HepG2 (cell line): Measurements from ENCODE around the gene UNG. TPM values are rescaled to one million over a fixed set of nuclear protein-coding genes. Genes with fewer than 3 reads are reported as not detected.

ENCODE experiments used
- ATAC-seq: fragments of 200-7000 bp; cut with Tn5 transposase; 3 replicates; pipeline ENCODE4 v1.9.1; 2020; ENCODE audit warnings: mild to moderate bottlenecking, moderate library complexity
- BruUV-seq: library from RNA; stranded (reverse); fragments of 400-500 nt; replicated peaks from 2 replicates; lab custom pipeline; 2021; lab: Mats Ljungman, UMichigan
- CTCF ChIA-PET: fragments of 300-600 bp; formaldehyde crosslinking; extraction: SDS; loops from one replicate; lab custom pipeline; 2021; ENCODE audit warnings: low total read pairs, inconsistent platforms, low intra/inter-chr PET ratio; lab: Yijun Ruan, JAX
- POLR2A ChIA-PET: fragments of 350-600 bp; sonication (Branson Sonifier 250); formaldehyde crosslinking; loops from one replicate; lab custom pipeline; 2020; ENCODE audit warnings: antibody characterized with exemption, inconsistent platforms; lab: Yijun Ruan, JAX
- DNase-seq: peaks from one replicate; pipeline ENCODE4 v3.0.0-alpha.2; 2015; ENCODE audit warnings: low spot score
- FAIRE-seq: peaks from 3 replicates; lab custom pipeline; 2011; peaks lifted over from hg19 to GRCh38; lab: Jason Lieb, UNC
- H2AFZ ChIP-seq: one replicate; pipeline ENCODE4 v1.6.1; 2011; ENCODE audit warnings: low read length, inconsistent platforms
- H3K27ac ChIP-seq: fragments of 300-600 bp; 3 replicates; pipeline ENCODE4 v1.8.0; 2011; ENCODE audit warnings: mixed run types, mild to moderate bottlenecking, mixed read lengths, low read length, inconsistent platforms; ENCODE audit not compliant: insufficient read depth; ENCODE audit errors: extremely low read length
- H3K27me3 ChIP-seq, 2 experiments: fragments of 200-600 bp in 1 of 2; 2 replicates in 1 of 2; 3 replicates in 1 of 2; pipeline versions ENCODE4 v1.6.0 to v1.8.0; 2011; ENCODE audit warnings: low read length in 2 of 2, mild to moderate bottlenecking in 2 of 2, moderate library complexity in 2 of 2, inconsistent platforms in 1 of 2; ENCODE audit not compliant: insufficient read depth in 2 of 2, control insufficient read depth in 1 of 2
- H3K36me3 ChIP-seq, 2 experiments: fragments of 200-600 bp in 1 of 2; replicated peaks in 1 of 2; 2 replicates in 1 of 2; 3 replicates in 1 of 2; pipeline versions ENCODE4 v1.5.1 to v1.8.0; 2011; ENCODE audit warnings: low read length in 2 of 2, inconsistent platforms in 1 of 2; ENCODE audit not compliant: insufficient read depth in 2 of 2, control insufficient read depth in 1 of 2
- H3K4me1 ChIP-seq: 2 replicates; pipeline ENCODE4 v1.5.1; 2012; ENCODE audit warnings: low read length, inconsistent platforms; ENCODE audit not compliant: insufficient read depth
- H3K4me2 ChIP-seq: 2 replicates; pipeline ENCODE4 v1.6.0; 2011; ENCODE audit warnings: low read depth, low read length, inconsistent platforms
- H3K4me3 ChIP-seq, 3 experiments: fragments of 200-600 bp in 1 of 3; sonication (generic), shearing (Covaris generic) in 1 of 3; replicated peaks in 1 of 3; 2 replicates each; pipeline ENCODE4 v1.5.1; 2011 to 2016; ENCODE audit warnings: low read length in 3 of 3, inconsistent platforms in 2 of 3, low read depth in 2 of 3, mild to moderate bottlenecking in 2 of 3, control low read depth in 1 of 3, mixed read lengths in 1 of 3; ENCODE audit not compliant: insufficient read depth in 1 of 3
- H3K79me2 ChIP-seq: one replicate; pipeline ENCODE4 v1.6.1; 2011; ENCODE audit warnings: low read length, inconsistent platforms; ENCODE audit not compliant: insufficient read depth
- H3K9ac ChIP-seq: 2 replicates; pipeline ENCODE4 v1.6.0; 2011; ENCODE audit warnings: mild to moderate bottlenecking, low read depth, low read length, inconsistent platforms; ENCODE audit not compliant: insufficient read depth
- H3K9me3 ChIP-seq: 2 replicates; pipeline ENCODE4 v1.5.1; 2012; ENCODE audit warnings: mild to moderate bottlenecking, low read length
- H4K20me1 ChIP-seq: 2 replicates; pipeline ENCODE4 v1.6.0; 2011; ENCODE audit warnings: inconsistent platforms, mild to moderate bottlenecking, low read length, moderate library complexity; ENCODE audit not compliant: insufficient read depth
- ARNT2 ChIP-seq: sonication (generic); formaldehyde crosslinking; IDR thresholded peaks from 2 replicates; pipeline ENCODE4 v1.8.0; 2022; ENCODE audit warnings: mild to moderate bottlenecking, low read depth, missing genetic modification reagents, moderate library complexity
- CHD2 ChIP-seq: IDR thresholded peaks from 2 replicates; pipeline ENCODE4 v1.6.1; 2011; ENCODE audit warnings: low read depth, low read length, improper control_type of control experiment
- FOXA3 ChIP-seq: IDR thresholded peaks from 2 replicates; pipeline ENCODE4 v1.6.1; 2016; ENCODE audit warnings: missing genetic modification reagents, missing compliant biosample characterization
- HMG20A ChIP-seq: IDR thresholded peaks from 2 replicates; pipeline ENCODE4 v1.6.1; 2016; ENCODE audit warnings: borderline replicate concordance
- MEF2D ChIP-seq: sonication (generic); formaldehyde crosslinking; IDR thresholded peaks from 2 replicates; pipeline ENCODE4 v1.5.1; 2020; ENCODE audit warnings: mild to moderate bottlenecking, missing genetic modification reagents
- NCOR1 ChIP-seq: fragments of 200-600 bp; sonication (generic); IDR thresholded peaks from 2 replicates; pipeline ENCODE4 v1.7.0; 2017; ENCODE audit warnings: antibody characterized with exemption, low read length, borderline replicate concordance
- RAD51 ChIP-seq: fragments of 450-650 bp; IDR thresholded peaks from 2 replicates; pipeline ENCODE4 v1.6.1; 2016; ENCODE audit warnings: borderline replicate concordance
- SIX1 ChIP-seq: sonication (generic); formaldehyde crosslinking; IDR thresholded peaks from 2 replicates; pipeline ENCODE4 v1.4.0; 2020; ENCODE audit warnings: missing genetic modification reagents, borderline replicate concordance
- TEAD2 ChIP-seq: sonication (generic); formaldehyde crosslinking; IDR thresholded peaks from 2 replicates; pipeline ENCODE4 v1.9.0; 2021; ENCODE audit warnings: missing genetic modification reagents
- THAP8 ChIP-seq: sonication (generic); formaldehyde crosslinking; IDR thresholded peaks from 2 replicates; pipeline ENCODE4 v1.5.1; 2020; ENCODE audit warnings: missing genetic modification reagents, mild to moderate bottlenecking, borderline replicate concordance
- ZNF230 ChIP-seq: sonication (generic); formaldehyde crosslinking; IDR thresholded peaks from 2 replicates; pipeline ENCODE4 v1.4.0; 2020; ENCODE audit warnings: mild to moderate bottlenecking, missing genetic modification reagents
- ZNF44 ChIP-seq: sonication (generic); formaldehyde crosslinking; IDR thresholded peaks from 2 replicates; pipeline ENCODE4 v1.5.1; 2020; ENCODE audit warnings: mild to moderate bottlenecking, missing genetic modification reagents
- ZNF484 ChIP-seq: sonication (generic); formaldehyde crosslinking; IDR thresholded peaks from 2 replicates; pipeline ENCODE4 v1.5.1; 2020; ENCODE audit warnings: mild to moderate bottlenecking, low read depth, missing genetic modification reagents, borderline replicate concordance
- WGBS: methylation state at CpG from one replicate; pipeline ENCODE4 v1.1.6; 2017; ENCODE audit warnings: low lambda C conversion rate; 5-methylcytosine and 5-hydroxymethylcytosine counted together
- in situ Hi-C: cut with HindIII; loops from 2 replicates; pipeline ENCODE4 v1.10.0; 2017; ENCODE audit warnings: low pct_unique_long_range_greater_than_20kb; ENCODE audit not compliant: extremely low pct_ligation_motif_present
- intact Hi-C: fragments of 100-400 bp; cut with micrococcal nuclease; formaldehyde crosslinking; loops from one replicate; pipeline ENCODE4 v1.10.0; 2022; ENCODE audit not compliant: unreplicated experiment
- polyA plus RNA-seq, 8 experiments: library from polyadenylated mRNA; depleted of rRNA in 3 of 8; stranded (reverse) in 7 of 8; unstranded in 1 of 8; fragments of >200 nt; fragmentation: Illumina TruSeq in 4 of 8; extraction: Trizol in 4 of 8; gene quantifications; 2 replicates each; pipeline versions ENCODE4 v1.2.1 to v1.2.3, GENCODE V29; 2011 to 2016; ENCODE audit warnings: low read depth in 4 of 8, missing spikeins in 1 of 8, mixed read lengths in 1 of 8; ENCODE audit not compliant: insufficient read depth in 1 of 8
- total RNA-seq, 5 experiments: library from RNA; depleted of rRNA; stranded (reverse); fragments of >200 nt; fragmentation: Illumina TruSeq; extraction: Trizol; gene quantifications; 2 replicates each; pipeline ENCODE4 v1.2.3, GENCODE V29; 2016; ENCODE audit warnings: low read depth in 1 of 5
- TF ChIP-seq, protein P1 (sequence below): IDR thresholded peaks from 2 replicates; pipeline ENCODE4 v1.6.1; 2012; ENCODE audit warnings: inconsistent platforms
- TF ChIP-seq, protein P2 (sequence below): sonication (generic); formaldehyde crosslinking; IDR thresholded peaks from 2 replicates; pipeline ENCODE4 v1.9.0; 2021; ENCODE audit warnings: missing genetic modification reagents, mild to moderate bottlenecking, borderline replicate concordance

UNG gene
- total and polyA plus RNA-seq, 2 of the 13 experiments (the other 11 are each of a cell fraction or from before 2014, with no cell fraction given) = 23.3 to 114 TPM

DNA sequence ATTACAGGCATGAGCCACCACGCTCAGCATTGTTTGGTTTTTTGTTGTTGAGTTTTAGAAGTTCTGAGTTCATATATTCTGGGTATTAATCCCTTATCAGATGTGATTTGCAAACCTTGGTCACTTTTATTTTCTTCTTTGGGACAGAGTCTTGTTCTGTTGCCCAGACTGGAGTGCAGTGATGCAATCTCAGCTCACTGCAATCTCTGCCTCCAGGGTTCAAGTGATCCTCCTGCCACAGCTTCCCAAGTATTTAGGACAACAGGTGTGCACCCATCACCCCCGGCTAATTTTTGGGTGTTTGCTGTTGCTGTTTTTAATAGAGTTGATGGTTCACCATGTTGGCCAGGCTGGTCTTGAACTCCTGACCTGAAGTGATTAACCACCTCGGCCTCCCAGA is 33.3 kb upstream of the UNG start:
- no peaks in the 10 kb centered on the region for H3K27me3 ChIP-seq
- CTCF ChIA-PET = no interaction called here
- no peaks in the 10 kb centered on the region for H3K9me3 ChIP-seq
- POLR2A ChIA-PET = no interaction called here
- 90% methylated on average over 3 of the region's 3 CpGs for WGBS
- no peaks in the 10 kb centered on the region for H4K20me1 ChIP-seq
- no TSS peak for BruUV-seq
- peak overlapping the region; percentile 80 for H3K27ac ChIP-seq
- H3K9ac ChIP-seq = no peak overlapping the region
- no peaks in the 10 kb centered on the region for H3K79me2 ChIP-seq
- TF ChIP-seq TEAD2 (no peak), HMG20A (CRISPR knock-in tag) (no peak), ARNT2 (CRISPR knock-in tag) (no peak), SIX1 (CRISPR knock-in tag) (no peak), MEF2D (CRISPR knock-in tag) (no peak), ZNF44 (CRISPR knock-in tag) (no peak), NCOR1 (no peak), FOXA3 (CRISPR knock-in tag) (no peak), CHD2 (no peak), ZNF230 (no peak), RAD51 (no peak), THAP8 (CRISPR knock-in tag) (no peak), ZNF484 (CRISPR knock-in tag) (no peak)
- TF ChIP-seq, protein P1, sequence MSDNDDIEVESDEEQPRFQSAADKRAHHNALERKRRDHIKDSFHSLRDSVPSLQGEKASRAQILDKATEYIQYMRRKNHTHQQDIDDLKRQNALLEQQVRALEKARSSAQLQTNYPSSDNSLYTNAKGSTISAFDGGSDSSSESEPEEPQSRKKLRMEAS = no peak
- TF ChIP-seq, protein P2, sequence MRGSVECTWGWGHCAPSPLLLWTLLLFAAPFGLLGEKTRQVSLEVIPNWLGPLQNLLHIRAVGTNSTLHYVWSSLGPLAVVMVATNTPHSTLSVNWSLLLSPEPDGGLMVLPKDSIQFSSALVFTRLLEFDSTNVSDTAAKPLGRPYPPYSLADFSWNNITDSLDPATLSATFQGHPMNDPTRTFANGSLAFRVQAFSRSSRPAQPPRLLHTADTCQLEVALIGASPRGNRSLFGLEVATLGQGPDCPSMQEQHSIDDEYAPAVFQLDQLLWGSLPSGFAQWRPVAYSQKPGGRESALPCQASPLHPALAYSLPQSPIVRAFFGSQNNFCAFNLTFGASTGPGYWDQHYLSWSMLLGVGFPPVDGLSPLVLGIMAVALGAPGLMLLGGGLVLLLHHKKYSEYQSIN = no peak
- intact Hi-C loops (no loop called here), in situ Hi-C loops (no loop called here)
- H3K36me3 ChIP-seq = peaks cover 0 to 3% of the 10 kb centered on the region in 2 experiments; a peak in 4 of 5 replicates
- FAIRE-seq (no peak), ATAC-seq (no peak), DNase-seq (no peak)
- H3K4me3 ChIP-seq = no peak overlapping the region
- no peak overlapping the region for H3K4me2 ChIP-seq
- peaks cover 35% of the 10 kb centered on the region for H3K4me1 ChIP-seq
- no peak overlapping the region for H2AFZ ChIP-seq
